Activated effector memory CD4-positive, alpha-beta T cell treated with anti-CD3 and anti-CD28 coated beads, Interleukin-2, amount 50 U/mL, for 16 hours (primary cell): Measurements from ENCODE around the gene LCE1B.

ENCODE experiments used
- DNase-seq: peaks from one replicate; pipeline ENCODE4 v3.0.0-alpha.2; 2020

The LCE1B gene, protein sequence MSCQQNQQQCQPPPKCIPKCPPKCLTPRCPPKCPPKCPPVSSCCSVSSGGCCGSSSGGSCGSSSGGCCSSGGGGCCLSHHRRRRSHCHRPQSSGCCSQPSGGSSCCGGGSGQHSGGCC

GRCh38 chr1:152811671-152812070, at the start of gene LCE1B:
TSS of gene LCE1B (plus strand) at chr1:152811971. CDS start at chr1:152812447, 476 bp downstream.
- no peak for DNase-seq

- DNase-seq: no peak
Observed at GRCh38 chr1:152768847-152769533, 42.8 kb upstream of the LCE1B start.

DNA sequence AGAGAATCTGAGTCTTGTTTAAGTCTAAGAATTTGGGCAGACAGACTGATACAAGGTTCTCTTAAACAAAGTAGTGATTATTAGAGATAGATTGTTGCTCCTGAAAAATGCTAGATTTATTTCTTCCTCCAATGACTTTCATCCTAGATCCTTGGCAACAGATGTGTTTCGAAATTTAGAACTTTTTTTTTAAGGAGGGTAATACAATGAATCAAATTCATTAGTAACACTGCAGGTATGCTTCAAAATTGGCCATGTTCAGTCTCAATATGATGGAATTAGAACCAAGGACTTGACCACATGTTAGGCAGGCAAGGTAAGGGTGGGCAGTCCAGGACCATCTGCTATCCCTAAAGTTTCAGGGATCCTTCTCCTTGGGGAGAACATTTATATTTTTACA, 41.4 kb upstream of the LCE1B start:
- no peak for DNase-seq

DNA sequence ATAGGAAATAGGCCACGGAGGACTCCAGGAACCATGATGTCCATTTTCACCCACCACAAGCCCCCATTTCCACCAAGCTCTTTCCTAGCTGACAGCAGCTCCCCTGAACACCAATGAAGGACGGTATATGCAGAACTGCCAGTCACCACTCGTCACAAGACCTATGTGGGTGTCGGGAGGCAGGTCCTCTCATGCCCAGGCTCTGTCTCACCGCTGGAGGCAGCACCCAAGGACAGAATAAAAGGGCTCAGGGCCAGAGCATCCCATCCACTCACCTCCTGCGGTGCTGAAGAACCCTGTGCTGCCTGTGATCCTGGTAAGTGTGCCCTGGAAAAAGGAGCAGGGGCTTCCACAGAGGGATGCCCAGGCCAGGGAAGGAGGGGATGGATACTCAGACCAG, 36.9 kb upstream of the LCE1B start, which contains the start of gene LCE1F:
TSS of gene LCE1F (plus strand) at position 266 of the 400 bp plus-strand sequence. CDS start 1,232 bp downstream, outside the sequence.
- DNase-seq: no peak

GRCh38 chr1:152776361-152776760, 35.4 kb upstream of the LCE1B start:
- DNase-seq: no peak

GRCh38 chr1:152777510-152778137, 34.1 kb upstream of the LCE1B start:
- no peak for DNase-seq

DNA sequence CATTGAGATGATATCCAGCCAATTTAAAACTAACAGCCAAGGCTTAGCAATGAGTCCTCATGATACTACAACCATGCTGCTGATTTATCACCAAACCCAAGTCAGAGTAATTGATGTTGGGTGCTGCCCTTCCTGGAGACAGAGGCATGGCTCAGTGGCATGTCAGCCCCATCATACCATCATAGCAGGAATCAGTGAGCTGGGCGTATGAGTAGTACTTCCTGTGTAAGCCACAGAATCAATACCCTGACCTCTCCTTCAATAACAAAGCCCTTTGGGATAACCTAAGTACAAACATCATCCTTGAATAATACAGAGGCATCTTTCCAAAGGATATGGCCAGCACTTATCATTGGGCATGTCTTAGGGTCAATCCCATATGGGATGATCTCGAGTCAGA, 28.7 kb upstream of the LCE1B start:
- no peak for DNase-seq

- no peak for DNase-seq
Observed at GRCh38 chr1:152786077-152786476, 25.7 kb upstream of the LCE1B start, which contains the start of gene LCE1E. TSS of gene LCE1E (plus strand) at chr1:152786257. CDS start at chr1:152787300, 1,043 bp downstream.

DNA sequence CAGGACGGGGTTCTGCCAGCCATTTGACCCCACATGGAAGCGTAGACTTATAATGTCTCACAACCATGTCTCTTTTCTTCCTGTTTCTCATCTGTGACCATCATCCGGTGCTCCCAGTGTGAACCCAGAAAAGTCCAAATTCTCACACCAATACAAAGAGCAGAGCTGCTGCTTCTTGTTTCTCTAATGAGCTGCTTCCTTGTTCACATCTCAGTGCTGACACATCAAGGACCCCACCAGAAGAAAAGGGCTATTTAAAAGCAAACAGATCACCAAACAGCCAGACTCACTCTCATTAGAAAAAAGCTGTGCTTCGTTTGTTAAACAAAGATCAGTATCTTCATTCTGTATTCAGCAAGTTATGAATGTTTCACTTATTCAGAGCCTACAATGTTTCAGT, 16.1 kb upstream of the LCE1B start:
- no peak for DNase-seq

DNA sequence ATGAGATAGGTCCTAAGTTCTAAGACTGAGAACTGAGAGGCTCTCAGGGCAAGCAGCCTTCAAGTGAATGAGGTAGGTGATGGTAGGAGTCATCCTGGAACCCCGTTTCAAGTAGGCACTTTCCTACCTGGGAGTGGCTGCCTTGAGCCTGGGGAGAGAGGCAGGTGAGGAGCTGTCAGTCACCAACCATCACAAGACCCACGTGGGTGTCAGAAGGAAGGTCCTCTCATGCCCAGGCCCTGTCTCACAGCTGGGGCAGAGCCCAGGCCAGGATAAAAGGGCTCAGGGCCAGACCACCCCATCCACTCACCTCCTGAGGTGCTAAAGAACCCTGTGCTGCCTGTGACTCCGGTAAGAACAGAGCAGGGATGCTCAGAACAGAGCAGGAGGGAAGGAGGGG, 15.3 kb upstream of the LCE1B start, which contains the start of gene LCE1D:
TSS of gene LCE1D (plus strand) at position 301 of the 400 bp plus-strand sequence. CDS start 1,074 bp downstream, outside the sequence.
- DNase-seq: no peak

DNA sequence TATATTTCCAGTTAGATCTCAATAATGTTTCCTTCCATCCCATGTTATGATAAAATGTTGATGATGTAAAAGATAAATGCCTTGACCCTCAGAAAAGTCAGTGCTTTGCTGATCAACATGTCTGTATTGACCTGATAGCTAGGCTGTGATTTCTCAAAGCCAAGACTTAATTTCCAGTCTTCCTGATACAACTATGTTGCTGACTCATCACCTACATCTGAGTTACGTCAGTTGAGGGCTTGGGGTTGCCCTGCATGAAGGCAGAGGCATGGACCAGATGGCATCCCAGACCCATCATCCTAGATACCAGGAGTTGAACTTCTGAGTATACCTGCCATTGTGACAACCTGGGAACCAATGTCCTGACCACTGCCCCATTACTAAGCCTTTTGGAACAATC, 10.4 kb upstream of the LCE1B start:
- DNase-seq: no peak

DNA sequence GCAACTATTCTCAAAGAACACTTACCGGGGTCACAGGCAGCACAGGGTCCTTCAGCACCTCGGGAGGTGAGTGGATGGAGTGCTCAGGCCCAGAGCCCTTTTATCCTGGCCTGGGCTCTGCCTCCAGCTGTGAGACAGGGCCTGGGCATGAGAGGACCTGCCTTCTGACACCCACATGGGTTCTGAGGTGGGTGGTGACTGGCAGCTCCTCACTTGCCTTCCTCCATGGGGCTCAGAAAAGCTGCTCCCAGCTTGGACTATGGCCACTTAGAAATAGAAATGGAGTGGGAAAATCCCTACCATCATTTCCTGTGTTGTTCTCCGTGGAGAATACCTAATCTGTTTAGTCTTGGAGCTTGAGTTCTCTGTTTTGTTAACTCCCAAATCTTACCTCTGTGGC, 5.2 kb upstream of the LCE1B start, which contains the start of gene LCE1C:
TSS of gene LCE1C (minus strand) at position 76 of the 400 bp plus-strand sequence. CDS start 1,173 bp downstream, outside the sequence.
- DNase-seq: no peak

GRCh38 chr1:152811050-152811449, 721 bp upstream of the LCE1B start:
- DNase-seq: no peak

- no peak for DNase-seq
Observed at GRCh38 chr1:152817309-152817708, 5.5 kb downstream of the LCE1B start.

- no peak for DNase-seq
Observed at GRCh38 chr1:152823294-152823693, 11.5 kb downstream of the LCE1B start.

DNA sequence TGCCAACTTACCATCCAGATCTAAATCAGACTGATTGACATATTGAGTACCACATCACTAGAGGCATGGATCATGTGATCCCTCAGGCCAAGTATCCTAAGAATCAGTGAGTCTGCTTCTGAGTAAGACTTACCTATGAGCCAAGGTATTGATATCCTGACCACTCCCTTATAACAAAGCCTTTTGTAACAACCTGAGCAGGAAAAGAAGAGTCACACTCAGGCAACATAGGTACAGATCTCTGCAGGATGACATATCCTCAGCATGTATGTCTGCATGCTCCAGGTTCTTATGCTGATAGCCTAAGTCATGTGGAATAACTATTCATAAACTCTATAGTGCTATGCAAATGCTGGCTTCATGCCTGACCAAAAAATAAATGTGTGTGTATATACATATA, 13.2 kb downstream of the LCE1B start:
- DNase-seq: no peak

- no peak for DNase-seq
Observed at GRCh38 chr1:152827173-152827572, 15.4 kb downstream of the LCE1B start, which contains the start of gene LCE1A. TSS of gene LCE1A (plus strand) at chr1:152827473. CDS start at chr1:152827473, 0 bp downstream.

DNA sequence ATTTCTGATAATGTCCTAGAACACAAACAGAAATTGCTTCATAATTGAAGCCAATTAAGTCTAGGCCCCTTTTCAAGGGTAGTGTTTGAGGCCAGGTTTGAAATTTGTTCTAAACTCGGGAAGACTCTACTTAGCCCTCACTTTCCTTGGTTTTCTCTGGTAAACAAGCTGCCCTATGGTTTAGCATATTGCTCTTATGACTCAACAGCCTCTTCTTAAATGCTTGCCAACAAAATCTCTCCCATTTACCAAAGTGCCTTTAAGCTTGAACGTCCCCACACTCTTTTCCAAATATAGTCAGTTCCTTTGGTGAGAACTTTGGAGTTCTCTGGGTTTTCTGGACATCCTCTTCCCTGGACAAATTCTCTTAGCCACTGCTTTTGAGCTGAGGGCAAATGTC, 25.1 kb downstream of the LCE1B start:
- DNase-seq: no peak

DNA sequence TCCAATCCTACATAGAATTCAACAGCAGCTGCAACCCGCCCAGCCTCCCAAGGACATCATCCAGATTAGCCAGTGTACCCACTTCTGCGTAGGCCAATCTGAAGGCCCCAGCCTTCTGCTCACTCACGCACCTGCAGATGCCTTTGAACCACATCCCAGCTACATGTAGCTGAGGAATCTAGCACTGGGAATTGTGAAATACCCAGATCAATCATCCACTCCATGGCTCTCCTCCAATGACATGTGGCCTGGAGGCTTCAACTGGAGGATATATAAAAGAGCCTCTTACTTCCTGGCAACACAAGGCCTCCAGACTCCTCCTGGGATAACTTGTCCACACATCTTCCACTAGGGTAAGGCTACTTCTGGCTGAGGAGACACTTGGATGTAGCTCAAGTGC, 30.8 kb downstream of the LCE1B start, which contains the start of gene LCE6A:
TSS of gene LCE6A (plus strand) at position 301 of the 400 bp plus-strand sequence. CDS start 665 bp downstream, outside the sequence.
- no peak for DNase-seq

- no peak for DNase-seq
Observed at GRCh38 chr1:152855661-152856060, 43.9 kb downstream of the LCE1B start.

- DNase-seq: no peak
Observed at GRCh38 chr1:152858062-152858461, 46.3 kb downstream of the LCE1B start.

GRCh38 chr1:152859696-152860095, 47.9 kb downstream of the LCE1B start, which contains the start of gene LCE7A:
TSS of gene LCE7A (plus strand) at chr1:152859996. CDS start at chr1:152860698, 702 bp downstream.
- DNase-seq: no peak

DNA sequence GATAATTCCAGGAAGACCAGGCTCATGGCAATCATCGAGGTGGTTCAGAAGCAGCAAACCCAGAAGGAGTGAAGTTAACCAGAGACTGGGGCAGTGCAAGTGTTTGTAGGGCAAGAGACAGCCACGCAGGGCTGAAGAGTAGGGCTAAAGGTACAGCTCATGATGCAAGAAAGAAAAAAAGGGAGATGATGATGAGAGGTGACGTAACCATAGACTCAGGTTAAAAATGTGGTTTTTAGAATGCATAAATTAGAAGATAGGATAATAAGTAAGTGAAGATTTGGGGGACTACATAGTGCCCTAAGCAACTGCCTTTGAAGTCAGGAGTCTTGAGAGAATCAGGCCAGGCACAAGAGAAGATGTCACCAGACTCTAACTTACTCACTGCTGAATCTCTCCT, 48.4 kb downstream of the LCE1B start:
- no peak for DNase-seq

GRCh38 chr1:152861374-152861773, 49.6 kb downstream of the LCE1B start:
- DNase-seq: no peak
